RWPE1 (cell line): Measurements from ENCODE around the gene LELP1.

Experiments used
- CTCF ChIA-PET: fragments of 350-600 bp; sonication (Branson Sonifier 250); formaldehyde crosslinking; extraction: SDS; loops from one replicate; lab custom pipeline; 2021; lab: Yijun Ruan, JAX
- POLR2A ChIA-PET: fragments of 400-600 bp; formaldehyde crosslinking; extraction: SDS; loops from one replicate; lab custom pipeline; 2020; ENCODE audit warnings: antibody characterized with exemption; ENCODE audit not compliant: low non-redundant PET; lab: Yijun Ruan, JAX
- DNase-seq: peaks from one replicate; pipeline ENCODE4 v3.0.0; 2012; ENCODE audit warnings: low spot score
- H3K27ac ChIP-seq: fragments of 450-650 bp; 2 replicates; pipeline ENCODE4 v1.5.1; 2017
- CTCF ChIP-seq: fragments of 450-650 bp; conservative IDR thresholded peaks from 2 replicates; pipeline ENCODE4 v1.5.1; 2017; ENCODE audit warnings: low read depth, mild to moderate bottlenecking

Gene LELP1

GRCh38 chr1:153232553-153232952, 29.3 kb downstream of the LELP1 start:
- no peak overlapping the region for H3K27ac ChIP-seq
- no peak for DNase-seq
- no peak for TF ChIP-seq CTCF
- ChIA-PET POLR2A (no interaction called here), CTCF (interaction anchor here (0.7 kb wide), 2 partner anchors 29 to 1135 kb away, joined by 3 to 4 read pairs; no protein-coding TSS in a partner anchor)

GRCh38 chr1:153233448-153233847, 30.2 kb downstream of the LELP1 start:
- ChIA-PET POLR2A (no interaction called here), CTCF (interaction anchor here (0.7 to 1.1 kb wide), 2 partner anchors 364 to 435 kb away, joined by 3 read pairs; no protein-coding TSS in a partner anchor)
- no peak for TF ChIP-seq CTCF
- no peak for DNase-seq
- no peak overlapping the region for H3K27ac ChIP-seq

DNA sequence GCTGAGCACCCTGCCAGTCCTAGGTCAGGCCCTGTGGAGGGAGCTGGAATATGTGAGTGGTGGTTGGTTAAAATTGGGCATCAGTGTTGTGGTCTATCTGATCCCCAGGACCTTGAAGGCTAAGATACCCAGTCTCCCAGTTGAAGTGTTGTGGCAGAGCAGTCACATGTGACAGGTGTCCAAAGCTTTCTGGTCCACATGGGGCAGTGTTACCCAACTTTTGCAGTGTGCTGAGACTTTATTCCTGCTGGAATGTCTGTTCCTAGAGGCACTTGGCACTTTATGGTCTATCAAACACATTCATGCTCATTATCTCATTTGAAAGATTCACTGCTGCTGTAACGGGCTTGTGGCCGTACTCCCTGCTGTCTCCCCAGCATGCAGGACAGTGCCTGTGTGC, 35.3 kb downstream of the LELP1 start:
- POLR2A ChIA-PET, result no interaction called here
- CTCF ChIA-PET, result interaction anchor here (0.8 to 1.4 kb wide), 3 partner anchors 23 to 50 kb away, joined by 3 to 6 read pairs (median 4); no protein-coding TSS in a partner anchor
- H3K27ac ChIP-seq, result no peak overlapping the region
- TF ChIP-seq CTCF, result no peak
- DNase-seq, result peak; percentile 26

DNA sequence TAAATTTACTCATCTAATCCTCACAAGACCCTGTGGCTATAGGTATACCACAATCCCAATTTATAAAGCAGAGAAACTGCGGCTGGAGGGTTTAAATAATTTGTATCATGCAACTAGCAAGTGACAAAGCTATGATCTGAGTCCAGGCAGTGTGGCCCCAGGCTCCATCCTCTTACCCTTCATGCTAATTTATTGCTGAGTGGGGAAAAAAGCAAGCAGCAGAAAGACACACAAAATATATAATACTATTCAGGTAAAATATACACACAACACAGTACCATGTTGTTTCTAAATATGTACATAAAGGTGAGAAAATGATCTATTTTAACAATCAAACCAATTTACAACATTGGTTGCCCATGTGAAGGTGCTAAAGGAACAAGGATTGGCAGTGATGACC, 38.9 kb downstream of the LELP1 start:
- no peak for TF ChIP-seq CTCF
- H3K27ac ChIP-seq, result no peak overlapping the region
- CTCF ChIA-PET, result no interaction called here
- no peak for DNase-seq
- POLR2A ChIA-PET, result no interaction called here

GRCh38 chr1:153245466-153245865, 42.2 kb downstream of the LELP1 start:
- no peak overlapping the region for H3K27ac ChIP-seq
- DNase-seq, result no peak
- CTCF ChIA-PET, result no interaction called here
- POLR2A ChIA-PET, result no interaction called here
- no peak for TF ChIP-seq CTCF

DNA sequence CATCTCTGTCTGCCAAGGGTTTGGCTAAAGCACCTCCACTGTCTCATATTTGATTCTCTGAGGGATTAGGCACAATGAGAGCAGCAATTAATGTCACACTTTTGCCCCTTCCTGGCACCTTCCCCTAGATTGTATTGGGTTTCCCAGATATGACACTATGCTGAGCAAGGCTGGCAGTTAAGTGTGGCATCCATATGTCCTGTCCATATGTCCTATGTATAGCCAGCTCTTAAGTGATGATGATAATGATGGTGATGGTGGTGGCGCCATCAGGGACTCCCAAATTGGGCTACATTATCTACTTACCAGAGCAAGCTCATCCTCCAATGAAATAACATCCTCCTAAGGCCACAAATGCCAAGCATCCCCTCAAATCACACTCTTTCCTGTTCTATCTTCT, 42.8 kb downstream of the LELP1 start:
- DNase-seq, result no peak
- CTCF ChIA-PET, result no interaction called here
- POLR2A ChIA-PET, result no interaction called here

More for the DNA sequence above, 42.8 kb downstream of the LELP1 start:
- no peak for TF ChIP-seq CTCF
- H3K27ac ChIP-seq, result no peak overlapping the region
